ENCODE results near the gene ARHGAP42. TPM values are rescaled to one million over a fixed set of nuclear protein-coding genes. Genes with fewer than 3 reads are reported as not detected.
A peak's percentile ranks its signal among the peaks of the same experiment; 100 is the strongest.

ARHGAP42 gene
- total RNA-seq, 1 donor from 2014 or later = 33.2 TPM

DNA sequence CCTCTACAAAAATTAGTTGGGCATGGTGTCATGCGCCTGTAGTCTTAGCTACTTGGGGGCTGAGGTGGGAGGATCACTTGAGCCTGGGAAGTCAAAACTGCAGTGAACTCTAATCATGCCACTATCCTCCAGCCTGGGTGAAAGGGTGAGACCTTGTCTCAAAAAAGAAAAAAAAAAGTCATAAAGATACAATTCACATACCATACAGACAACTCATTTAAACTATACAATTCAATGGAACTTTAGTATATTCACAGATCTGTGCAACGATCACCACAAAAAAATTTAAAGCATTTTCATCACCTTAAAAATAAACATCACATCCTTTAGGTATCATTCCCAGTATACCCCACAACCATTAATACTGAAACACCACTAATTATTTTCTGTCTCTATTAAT, 241.3 kb downstream of the ARHGAP42 start:
- Histone ChIP-seq H3K4me3 (ENCODE audit: insufficient read depth, low read depth, low read length) (no peak overlapping the region), H4K20me1 (ENCODE audit: insufficient read depth, low read length) (no peaks in the 10 kb centered on the region), H2AFZ (ENCODE audit: low read depth, low read length) (no peak overlapping the region), H3K4me1 (ENCODE audit: insufficient read depth, low read length) (peaks cover 29% of the 10 kb centered on the region), H3K36me3 (ENCODE audit: insufficient read depth, low read length) (no peaks in the 10 kb centered on the region), H3K27ac (ENCODE audit: low read depth, low read length) (peak overlapping the region; percentile 3), H3K9ac (ENCODE audit: low read length) (no peak overlapping the region), H3K27me3 (ENCODE audit: insufficient read depth, low read length) (no peaks in the 10 kb centered on the region), H3K9me3 (ENCODE audit: insufficient read depth, low read depth, low read length) (no peaks in the 10 kb centered on the region), H3K4me2 (ENCODE audit: low read length) (peak overlapping the region; percentile 76), H3K79me2 (ENCODE audit: insufficient read depth, low read length) (no peaks in the 10 kb centered on the region)
- Mint-ChIP-seq H3K9me3 (ENCODE audit: unreplicated experiment) (no peaks in the 10 kb centered on the region), H3K27ac (ENCODE audit: unreplicated experiment) (peak overlapping the region; percentile 5), H3K4me3 (ENCODE audit: unreplicated experiment) (no peak overlapping the region), H3K4me1 (ENCODE audit: low read depth, unreplicated experiment) (peaks cover 39% of the 10 kb centered on the region), H3K36me3 (ENCODE audit: low read depth, unreplicated experiment) (no peaks in the 10 kb centered on the region), H3K27me3 (ENCODE audit: low read depth, unreplicated experiment) (no peaks in the 10 kb centered on the region)
- DNase-seq (ENCODE audit: low read depth) (no peak), FAIRE-seq (no peak)
- TF ChIP-seq EZH2 (IDR thresholded peaks at IDR 0.05; ENCODE audit: insufficient read depth, low read length) = no peak
- TF ChIP-seq, protein P1, sequence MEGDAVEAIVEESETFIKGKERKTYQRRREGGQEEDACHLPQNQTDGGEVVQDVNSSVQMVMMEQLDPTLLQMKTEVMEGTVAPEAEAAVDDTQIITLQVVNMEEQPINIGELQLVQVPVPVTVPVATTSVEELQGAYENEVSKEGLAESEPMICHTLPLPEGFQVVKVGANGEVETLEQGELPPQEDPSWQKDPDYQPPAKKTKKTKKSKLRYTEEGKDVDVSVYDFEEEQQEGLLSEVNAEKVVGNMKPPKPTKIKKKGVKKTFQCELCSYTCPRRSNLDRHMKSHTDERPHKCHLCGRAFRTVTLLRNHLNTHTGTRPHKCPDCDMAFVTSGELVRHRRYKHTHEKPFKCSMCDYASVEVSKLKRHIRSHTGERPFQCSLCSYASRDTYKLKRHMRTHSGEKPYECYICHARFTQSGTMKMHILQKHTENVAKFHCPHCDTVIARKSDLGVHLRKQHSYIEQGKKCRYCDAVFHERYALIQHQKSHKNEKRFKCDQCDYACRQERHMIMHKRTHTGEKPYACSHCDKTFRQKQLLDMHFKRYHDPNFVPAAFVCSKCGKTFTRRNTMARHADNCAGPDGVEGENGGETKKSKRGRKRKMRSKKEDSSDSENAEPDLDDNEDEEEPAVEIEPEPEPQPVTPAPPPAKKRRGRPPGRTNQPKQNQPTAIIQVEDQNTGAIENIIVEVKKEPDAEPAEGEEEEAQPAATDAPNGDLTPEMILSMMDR (IDR thresholded peaks at IDR 0.05; ENCODE audit: insufficient read depth, low read depth, low read length) = no peak

DNA sequence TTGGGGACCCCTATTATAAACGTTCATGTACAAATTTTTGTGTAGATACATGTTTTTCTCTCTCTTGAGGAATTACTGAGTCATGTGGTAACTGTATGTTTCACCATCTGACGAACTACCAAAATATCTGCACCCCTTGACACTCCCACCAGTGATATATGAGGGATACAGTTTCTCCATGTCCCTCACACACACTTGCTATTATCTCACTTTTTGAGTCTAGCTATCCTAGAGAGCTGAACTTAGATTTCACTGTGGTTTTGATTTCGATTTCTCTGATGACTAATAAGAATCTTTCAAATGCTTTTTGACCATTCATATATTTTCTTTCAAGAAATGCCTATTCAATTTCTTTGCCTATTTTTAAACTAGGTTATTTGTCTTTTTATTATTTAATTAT, 242.3 kb downstream of the ARHGAP42 start:
- H3K27ac Mint-ChIP-seq (ENCODE audit: unreplicated experiment) = no peak overlapping the region
- H3K4me1 Mint-ChIP-seq (ENCODE audit: low read depth, unreplicated experiment) = peaks cover 34% of the 10 kb centered on the region
- H3K27me3 Mint-ChIP-seq (ENCODE audit: low read depth, unreplicated experiment) = no peaks in the 10 kb centered on the region

More for the DNA sequence above, 242.3 kb downstream of the ARHGAP42 start:
- Histone ChIP-seq H3K4me1 (ENCODE audit: insufficient read depth, low read length) (peaks cover 29% of the 10 kb centered on the region), H3K4me2 (ENCODE audit: low read length) (peak overlapping the region; percentile 66), H2AFZ (ENCODE audit: low read depth, low read length) (no peak overlapping the region), H3K27me3 (ENCODE audit: insufficient read depth, low read length) (no peaks in the 10 kb centered on the region), H3K9ac (ENCODE audit: low read length) (no peak overlapping the region), H3K79me2 (ENCODE audit: insufficient read depth, low read length) (no peaks in the 10 kb centered on the region), H3K9me3 (ENCODE audit: insufficient read depth, low read depth, low read length) (no peaks in the 10 kb centered on the region), H4K20me1 (ENCODE audit: insufficient read depth, low read length) (no peaks in the 10 kb centered on the region), H3K4me3 (ENCODE audit: insufficient read depth, low read depth, low read length) (no peak overlapping the region), H3K36me3 (ENCODE audit: insufficient read depth, low read length) (no peaks in the 10 kb centered on the region), H3K27ac (ENCODE audit: low read depth, low read length) (peak overlapping the region; percentile 33)
- Mint-ChIP-seq H3K9me3 (ENCODE audit: unreplicated experiment) (no peaks in the 10 kb centered on the region), H3K36me3 (ENCODE audit: low read depth, unreplicated experiment) (no peaks in the 10 kb centered on the region), H3K4me3 (ENCODE audit: unreplicated experiment) (no peak overlapping the region)
- no peak for TF ChIP-seq EZH2 (IDR thresholded peaks at IDR 0.05; ENCODE audit: insufficient read depth, low read length)
- TF ChIP-seq, protein P1 (IDR thresholded peaks at IDR 0.05; ENCODE audit: insufficient read depth, low read depth, low read length) = no peak
- DNase-seq (ENCODE audit: low read depth) (peak; percentile 89), FAIRE-seq (no peak)
